GM19324 (cell line): ENCODE results near the gene MBD5.

Experiments
- ATAC-seq: cut with Tn5 transposase; IDR thresholded peaks from one replicate; pipeline ENCODE4 v1.9.1; 2021; ENCODE audit warnings: mild to moderate bottlenecking, moderate library complexity; ENCODE audit not compliant: unreplicated experiment, low FRiP score

Gene MBD5

DNA sequence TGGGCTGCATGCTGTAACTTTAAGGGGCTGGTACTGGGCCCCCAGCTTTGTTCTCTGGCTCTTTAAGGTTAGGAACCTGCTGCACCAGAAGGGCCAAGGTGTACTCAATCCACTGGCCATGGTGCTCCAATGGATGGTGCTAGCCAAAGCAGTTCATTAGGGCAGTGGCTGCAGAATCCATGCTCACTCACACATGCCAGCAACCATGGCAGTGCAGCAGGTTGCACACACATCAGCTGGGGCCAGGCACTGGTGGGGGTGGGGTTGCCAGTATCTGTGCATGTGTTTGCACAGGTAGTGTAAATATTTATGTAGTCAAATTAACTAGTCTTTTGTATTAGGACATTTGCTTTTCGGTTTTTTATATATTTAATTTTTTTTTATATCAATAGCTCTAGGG lies 395.4 kb downstream of the MBD5 start:
- ATAC-seq, result no peak

DNA sequence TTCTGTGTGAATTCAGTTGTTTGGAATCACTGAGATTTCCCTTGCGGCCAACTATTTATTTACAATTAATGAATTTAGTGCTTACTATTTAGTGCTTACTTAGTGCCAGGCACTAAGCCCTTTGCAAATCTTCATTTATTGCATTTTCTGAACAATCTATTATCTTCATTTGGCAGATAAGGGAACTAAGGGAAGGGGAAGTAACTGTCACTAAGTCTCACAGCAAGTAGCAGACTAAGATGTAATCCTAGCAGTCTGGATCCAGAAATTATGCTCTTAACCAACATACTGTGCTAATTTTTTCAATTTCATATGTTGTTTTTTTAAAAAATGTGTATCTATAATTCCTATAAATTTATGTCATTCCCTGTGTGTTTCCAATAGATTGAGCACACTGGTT lies 409.2 kb downstream of the MBD5 start:
- no peak for ATAC-seq

DNA sequence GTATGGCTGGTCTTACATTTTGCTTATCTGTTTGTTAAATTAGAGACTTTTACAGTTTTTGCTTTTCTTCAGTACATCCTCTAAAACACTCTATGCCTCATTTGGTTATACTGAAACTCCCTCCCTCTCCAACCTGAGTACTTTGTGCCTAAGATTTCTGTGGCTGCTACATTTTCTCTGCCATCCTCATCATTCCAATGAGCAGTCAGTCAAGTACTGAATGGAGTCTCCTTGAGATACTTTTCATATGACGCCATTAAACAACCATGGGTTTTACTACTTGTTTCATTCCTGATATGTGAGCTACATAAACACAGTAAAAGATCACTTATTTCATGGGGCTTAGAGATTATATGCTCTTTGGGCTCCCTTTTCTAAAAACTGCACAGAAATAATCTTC lies 427.0 kb downstream of the MBD5 start:
- no peak for ATAC-seq

DNA sequence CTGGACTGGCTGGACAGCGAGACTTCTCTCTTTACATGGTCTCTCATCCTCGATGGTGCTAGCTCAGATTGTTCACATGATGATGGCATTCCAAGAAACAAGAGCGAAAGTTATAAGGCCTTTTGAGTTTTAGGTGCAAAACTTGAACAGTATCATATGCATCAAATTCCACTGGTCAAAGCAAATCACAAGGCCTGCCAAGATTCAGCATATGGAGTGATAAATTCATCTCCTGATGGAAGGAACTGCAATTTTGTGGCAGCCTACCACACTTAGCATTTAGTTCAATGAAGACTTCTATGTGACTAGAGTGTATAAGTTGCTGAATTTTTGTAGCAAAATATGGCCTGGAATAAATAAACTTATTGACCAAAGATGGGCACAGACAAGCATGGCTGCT lies 429.6 kb downstream of the MBD5 start:
- ATAC-seq, result no peak

DNA sequence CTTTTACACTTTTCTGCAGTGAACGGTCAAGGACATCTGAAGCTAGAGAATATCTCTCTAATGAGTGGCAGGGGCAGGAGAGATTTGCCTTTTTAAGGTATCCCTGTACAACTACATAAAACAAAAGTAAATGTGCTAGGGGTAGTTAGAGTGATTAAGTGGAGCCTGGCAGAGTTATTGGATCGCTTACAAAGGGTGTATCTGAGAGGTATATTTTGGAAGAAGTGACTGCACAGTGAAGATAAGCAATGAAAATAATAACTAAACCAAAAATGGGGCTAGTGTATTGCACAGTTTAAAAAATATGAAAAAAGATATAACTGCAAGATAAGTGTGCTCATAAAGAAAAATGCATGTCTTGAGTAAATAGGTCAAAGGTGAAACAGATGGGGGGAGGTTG lies 430.2 kb downstream of the MBD5 start:
- ATAC-seq, result no peak

DNA sequence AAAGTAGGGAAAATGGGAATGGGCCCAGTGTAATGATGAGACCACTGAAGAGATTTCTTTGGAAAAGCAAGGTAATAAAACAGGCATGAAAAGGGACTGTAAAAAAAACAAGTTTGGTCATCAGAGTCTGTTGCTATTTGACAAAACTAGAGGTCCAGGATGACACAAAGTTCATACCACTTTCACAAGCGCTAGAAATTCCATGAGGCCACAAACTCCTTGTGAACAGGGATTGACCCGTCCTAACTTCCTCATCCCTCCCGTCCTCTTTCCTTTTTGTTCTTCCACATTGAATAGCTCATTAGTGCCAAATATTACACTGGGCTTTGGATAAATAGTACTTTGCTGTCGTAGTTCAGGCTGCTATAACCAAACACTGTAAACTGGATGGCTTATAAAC lies 434.9 kb downstream of the MBD5 start:
- no peak for ATAC-seq

DNA sequence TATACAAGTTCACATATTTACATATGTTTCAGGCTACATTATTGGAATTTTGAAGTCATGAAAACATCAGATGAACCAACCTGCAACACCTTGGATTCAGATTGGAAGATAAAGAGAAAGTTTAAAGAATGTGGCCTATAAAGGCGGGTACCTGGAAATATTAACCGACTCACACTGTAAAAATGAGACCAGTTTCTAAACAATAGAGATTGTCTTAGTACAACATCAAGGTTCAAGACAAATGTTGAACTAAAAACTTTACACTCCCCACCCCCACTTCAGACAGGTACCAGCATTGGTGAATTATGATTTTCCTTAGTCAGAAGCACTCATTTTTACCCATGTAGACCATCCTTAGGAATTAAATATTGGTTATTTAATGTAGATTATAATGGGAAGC lies 437.3 kb downstream of the MBD5 start:
- no peak for ATAC-seq

DNA sequence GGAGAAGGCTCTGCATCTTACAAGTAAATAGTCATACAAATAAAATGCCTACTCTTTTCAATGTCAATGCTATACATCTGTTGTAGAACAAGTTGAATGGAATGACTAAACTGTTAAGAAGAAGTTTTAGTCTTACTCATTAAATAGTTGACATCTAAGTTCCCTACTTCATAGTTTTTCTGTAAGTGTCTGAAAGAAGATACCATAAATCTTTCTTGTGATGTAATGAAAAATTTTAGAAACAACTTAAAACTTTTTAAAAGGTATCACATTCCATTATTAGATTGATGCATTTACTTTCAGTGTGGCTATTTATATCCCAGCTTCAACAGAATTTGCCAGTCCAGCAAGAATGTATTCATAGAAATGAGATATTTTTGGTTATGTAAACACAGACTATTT lies 438.5 kb downstream of the MBD5 start:
- no peak for ATAC-seq

DNA sequence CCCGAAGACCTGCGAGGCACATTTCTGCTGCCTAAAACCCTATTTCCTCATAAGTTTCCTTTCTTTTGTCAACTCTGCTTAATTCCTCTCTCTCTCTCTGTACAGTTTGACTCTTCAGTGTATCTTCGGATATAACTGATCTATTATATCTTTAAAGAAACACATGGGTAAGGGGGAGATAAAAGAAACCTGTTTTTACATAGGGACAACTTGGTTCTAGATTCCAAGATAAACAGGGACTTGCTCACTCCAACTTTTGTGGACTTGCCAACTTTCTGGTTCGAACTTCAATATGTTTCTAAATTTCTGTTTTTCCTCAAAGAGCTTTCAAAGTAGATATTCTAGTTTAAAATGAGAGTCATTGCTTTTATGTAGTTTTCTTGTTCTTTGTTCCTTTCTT lies 441.0 kb downstream of the MBD5 start:
- no peak for ATAC-seq

DNA sequence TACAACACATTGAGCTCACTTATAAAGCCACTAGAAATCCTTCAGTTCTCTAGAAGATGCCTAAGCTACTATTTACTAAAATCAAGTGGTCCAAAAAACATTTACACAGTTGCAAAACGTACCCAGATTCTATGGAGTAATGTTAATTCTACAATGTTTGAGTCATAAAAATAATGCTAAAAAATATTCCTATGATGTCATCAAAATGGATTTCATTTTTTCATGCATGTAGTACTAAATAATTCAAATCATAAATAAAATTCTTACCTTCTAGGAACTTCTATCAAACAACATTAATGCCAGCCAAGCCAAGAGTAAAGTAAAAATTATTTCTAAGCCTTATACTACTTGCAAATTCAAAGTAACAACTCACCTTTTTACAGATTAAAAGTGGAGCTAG lies 454.7 kb downstream of the MBD5 start:
- ATAC-seq, result no peak

DNA sequence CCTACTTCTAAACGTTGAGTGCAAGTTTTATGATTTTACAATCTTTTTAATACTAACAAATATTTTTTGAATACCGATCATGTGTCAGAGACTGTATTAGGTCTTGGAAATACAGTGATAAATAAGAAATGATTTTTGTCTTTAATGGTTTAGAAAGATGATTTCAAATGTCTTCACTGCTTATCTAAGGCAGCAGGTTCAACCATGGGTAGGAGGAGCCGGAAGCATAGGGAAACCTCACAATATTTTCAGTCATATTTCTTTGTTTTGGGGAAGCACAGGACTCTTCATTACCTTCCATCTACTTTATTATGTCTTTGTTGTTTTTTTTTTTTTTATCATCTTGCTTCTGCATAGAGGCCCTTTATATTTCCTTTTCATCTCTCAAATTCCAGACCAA lies 458.5 kb downstream of the MBD5 start:
- ATAC-seq, result no peak

DNA sequence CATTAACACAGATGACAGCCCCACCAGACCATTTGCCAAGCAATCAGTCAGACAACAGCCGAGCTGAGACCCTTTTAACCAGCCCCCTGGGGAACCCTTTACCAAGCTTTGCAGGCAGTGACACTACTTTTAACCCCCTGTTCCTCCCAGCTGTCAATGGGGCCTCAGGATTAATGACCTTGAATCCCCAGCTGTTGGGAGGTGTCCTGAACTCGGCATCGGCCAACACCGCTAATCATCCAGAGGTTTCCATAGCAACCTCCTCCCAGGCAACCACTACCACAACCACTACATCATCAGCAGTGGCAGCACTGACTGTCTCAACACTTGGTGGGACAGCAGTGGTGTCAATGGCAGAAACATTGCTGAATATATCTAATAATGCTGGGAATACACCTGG lies 462.8 kb downstream of the MBD5 start:
- ATAC-seq, result no peak

DNA sequence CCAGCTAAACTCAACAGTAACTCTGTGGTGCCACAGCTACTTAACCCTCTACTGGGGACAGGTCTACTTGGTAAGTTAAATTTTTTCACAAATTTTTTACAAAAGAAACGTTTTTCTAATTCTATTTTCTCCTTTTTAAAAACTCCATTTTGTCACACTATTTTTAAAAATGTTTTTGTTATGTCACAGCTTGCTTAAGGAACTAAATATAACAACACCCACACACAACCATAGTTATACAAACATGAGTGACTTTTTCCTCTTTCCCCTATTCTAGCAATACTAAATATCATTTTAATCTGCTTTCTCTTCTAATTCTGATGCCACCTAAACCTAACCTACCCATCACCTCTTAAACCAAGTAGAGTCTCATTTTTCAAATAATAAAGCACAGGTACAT lies 463.2 kb downstream of the MBD5 start:
- no peak for ATAC-seq

DNA sequence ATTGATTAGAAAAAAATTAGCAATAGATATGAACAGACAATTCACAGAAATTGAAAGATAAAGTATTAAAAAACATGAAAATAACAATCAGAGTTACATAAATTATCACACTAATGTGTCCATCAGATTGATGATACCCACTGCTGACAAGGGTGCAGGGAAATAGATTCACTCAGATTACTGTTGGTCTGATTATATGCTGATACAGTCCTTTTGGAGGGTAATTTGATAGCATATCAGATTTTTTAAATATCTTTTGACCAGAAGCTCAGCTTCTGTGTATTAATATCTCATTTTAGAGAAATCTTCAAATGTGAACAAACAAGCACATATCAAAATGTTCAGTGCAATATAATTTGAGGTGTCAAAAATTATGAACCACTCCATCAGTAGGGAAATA lies 465.8 kb downstream of the MBD5 start:
- ATAC-seq, result no peak

DNA sequence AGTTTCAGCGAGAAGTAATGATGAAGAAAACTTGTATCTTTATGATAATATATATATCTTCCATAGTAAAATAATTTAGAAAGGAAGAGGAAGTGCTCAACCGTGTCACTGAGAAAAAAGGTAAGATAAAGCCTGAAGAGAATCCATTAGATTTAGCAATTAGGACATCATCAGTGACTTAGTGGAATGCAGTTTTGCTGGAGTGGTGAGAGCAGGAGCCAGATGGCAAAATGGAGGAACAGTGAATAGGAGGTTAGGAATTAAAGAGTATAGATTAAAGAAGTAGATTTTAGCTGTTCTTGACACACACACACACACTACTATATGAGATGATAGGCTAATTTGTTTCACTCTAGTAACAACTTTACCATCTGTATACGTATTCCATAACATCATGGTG lies 466.5 kb downstream of the MBD5 start:
- ATAC-seq, result no peak

DNA sequence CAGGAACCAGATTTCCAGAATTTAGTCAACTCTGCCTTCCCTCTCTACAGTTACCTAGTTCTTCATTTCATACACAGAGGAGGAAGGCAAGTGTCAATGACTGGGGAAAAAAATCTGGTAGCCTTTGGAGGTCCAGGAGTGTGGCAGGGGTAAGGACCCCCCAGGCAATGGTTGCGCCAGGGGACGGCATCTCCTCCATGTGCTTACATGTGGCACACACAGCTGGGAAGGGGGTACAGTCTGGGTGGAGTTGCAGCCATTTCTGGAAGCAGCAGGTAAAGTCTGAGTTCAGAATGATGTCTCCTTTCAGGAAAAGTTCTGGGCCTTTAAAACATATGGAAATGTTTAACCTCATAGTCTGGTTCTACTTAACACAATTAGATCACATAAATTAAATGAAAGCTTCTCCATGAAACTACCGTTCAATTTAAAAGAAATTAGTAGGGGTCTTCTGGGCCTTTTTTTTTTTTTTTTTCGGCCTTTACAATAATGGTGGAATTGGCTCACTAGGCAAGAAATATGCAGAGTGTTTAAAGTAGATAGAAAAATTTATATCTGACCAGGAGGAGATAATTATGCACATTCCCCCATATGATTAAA lies 470.0 kb downstream of the MBD5 start:
- ATAC-seq, result no peak

DNA sequence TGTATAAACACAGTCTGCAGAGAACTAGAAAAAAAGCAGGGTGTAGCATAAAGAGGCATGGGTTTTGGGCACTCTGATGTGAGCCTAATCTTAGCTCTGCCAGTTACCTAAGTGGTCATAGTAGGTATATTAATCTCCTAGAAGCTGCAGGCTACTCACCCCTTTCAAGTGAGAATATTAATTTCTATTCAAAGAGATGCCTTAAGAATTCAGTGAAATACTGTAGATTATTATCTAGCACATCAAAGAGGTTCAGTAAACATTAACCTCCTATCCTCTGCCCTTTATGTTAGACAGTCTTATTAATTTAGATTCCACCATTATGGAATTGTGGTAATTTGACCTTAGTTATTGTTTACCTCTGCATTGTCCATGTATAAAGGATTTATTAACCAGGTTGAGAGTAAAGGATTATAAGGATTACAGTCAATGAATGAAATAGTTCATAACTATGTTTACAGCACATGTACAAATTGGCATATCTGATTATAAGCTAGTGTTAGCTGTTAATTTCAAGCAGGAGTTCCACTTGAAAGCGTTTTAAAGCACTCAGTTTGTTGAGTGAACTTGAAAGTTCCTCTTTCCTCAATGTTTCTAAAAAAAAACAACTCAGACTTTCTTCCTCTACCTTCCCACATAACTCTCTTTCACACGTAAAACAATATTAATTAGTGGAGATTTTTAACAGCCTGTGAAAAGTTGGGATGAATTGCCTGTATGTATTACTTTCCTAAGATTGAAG lies 473.1 kb downstream of the MBD5 start:
- no peak for ATAC-seq

DNA sequence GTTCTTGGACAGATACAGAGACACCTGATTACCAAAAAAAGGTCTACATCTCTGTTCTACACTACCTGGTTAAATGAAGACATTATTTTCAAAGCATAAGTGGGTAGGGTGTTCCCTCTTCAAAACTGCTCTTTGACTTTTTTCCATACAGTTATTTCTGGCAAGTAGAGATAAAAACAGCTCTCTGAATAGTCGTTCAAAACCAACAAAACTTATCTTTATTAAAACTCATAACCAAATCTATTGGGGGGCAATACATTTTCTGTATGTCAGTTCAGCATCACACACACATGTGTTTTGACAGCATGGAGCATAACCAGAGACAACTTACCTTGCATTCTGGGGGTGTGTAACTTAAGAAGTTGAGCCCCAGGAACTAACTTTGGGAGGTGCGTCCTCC lies 474.7 kb downstream of the MBD5 start:
- no peak for ATAC-seq

DNA sequence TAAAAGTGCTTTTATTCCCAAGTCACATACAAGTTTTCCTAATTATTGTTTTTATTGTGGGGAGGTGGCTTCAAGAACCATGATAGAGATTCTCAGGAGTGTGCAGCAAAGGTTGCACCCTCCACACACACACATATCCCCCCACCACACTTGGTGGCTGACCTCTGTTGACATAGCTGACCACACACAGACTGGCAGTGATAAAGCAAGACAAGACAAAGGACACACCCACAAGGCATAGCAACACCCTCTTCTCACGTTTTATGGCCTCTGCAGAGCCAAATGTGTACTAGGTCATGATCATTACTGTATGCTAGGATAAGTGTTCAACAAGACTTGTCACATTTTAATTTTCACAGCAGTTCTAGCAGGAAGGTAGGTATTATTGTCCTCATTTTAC lies 480.7 kb downstream of the MBD5 start:
- no peak for ATAC-seq

DNA sequence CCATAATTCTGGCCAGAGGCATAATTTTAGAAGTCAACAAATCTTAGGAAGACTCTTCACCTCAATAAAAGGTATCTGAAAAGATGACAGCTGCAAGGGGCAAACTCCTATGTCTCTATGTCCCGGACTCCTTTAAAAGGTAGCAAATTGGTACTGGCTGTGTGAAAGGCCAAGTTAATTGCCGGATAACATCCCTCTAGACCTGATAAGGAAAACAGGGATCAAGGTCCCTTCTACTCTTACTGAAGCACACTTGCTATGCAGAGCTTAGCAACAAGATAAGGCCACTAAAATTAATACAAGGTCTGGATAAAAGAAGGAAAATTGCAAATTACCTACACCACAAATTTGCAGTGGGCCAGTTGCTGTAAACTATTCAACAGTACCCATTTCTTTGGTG lies 482.6 kb downstream of the MBD5 start:
- ATAC-seq, result no peak

DNA sequence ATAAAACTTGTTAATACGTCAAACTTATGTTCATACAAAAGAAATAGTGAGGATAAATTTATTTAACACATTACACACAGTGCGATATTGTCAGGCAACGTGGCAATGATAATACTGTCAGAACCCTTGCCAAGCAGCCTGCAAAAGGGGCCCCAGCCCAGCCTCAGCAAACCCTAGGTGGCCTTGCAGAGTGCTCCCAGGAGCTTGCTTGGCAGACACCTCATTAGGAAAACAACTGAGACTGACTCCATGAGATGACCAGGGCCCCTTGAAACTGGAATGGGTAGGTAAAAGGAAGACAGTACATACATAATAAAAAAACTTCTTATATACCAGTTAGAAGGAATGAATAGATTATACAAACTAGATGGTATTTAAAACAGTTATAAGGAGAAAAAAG lies 487.1 kb downstream of the MBD5 start:
- no peak for ATAC-seq

DNA sequence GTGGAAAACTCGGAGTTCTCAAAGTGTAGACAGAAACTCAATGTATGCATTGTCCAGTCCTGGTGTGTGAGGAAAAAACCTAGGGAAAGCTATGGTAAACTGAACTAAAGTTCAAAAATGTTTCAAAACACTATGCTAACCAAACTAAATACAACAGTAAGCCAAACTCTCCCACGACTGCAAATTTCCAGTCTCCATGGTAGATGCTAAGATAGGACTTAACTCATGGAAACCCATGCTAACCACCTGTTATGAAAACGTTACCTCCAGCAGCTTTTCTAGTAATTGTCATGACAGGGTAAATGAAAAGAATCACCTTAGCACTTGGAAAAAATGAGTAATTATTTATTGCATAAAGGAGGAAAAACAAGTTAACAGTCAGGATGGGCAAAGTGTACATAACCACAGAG lies 488.0 kb downstream of the MBD5 start:
- no peak for ATAC-seq
